Adrenal gland (tissue), 19 donors: ENCODE results near the gene SNAPC5. TPM values are rescaled to one million over a fixed set of nuclear protein-coding genes. Genes with fewer than 3 reads are reported as not detected.

ENCODE experiments used
- DNase-seq, 7 donors: peaks; one replicate each; pipeline ENCODE4 v3.0.0-alpha.2; 2019 to 2020
- H3K27ac ChIP-seq, 5 donors: fragments of 200-600 bp; sonication (generic) in 4 of 5; 1 replicate in 3 of 5; 2 replicates in 2 of 5; pipeline versions ENCODE4 v1.5.1 to v1.8.0; 2016 to 2020; ENCODE audit warnings: mild to moderate bottlenecking in 1 of 5
- H3K27me3 ChIP-seq: fragments of 200-600 bp; 2 replicates; pipeline ENCODE4 v1.8.0; 2021
- H3K36me3 ChIP-seq, 2 donors: fragments of 200-600 bp; replicated peaks in 1 of 2; 1 replicate in 1 of 2; 2 replicates in 1 of 2; pipeline versions ENCODE4 v1.5.1 to v1.8.0; 2018 to 2022
- H3K4me1 ChIP-seq, 2 donors: fragments of 200-600 bp; replicated peaks in 1 of 2; 1 replicate in 1 of 2; 2 replicates in 1 of 2; pipeline versions ENCODE4 v1.5.1 to v1.8.0; 2018 to 2021
- H3K4me3 ChIP-seq, 4 donors: fragments of 200-600 bp; sonication (generic) in 3 of 4; one replicate each; pipeline ENCODE4 v1.5.1; 2016 to 2018
- H3K9me3 ChIP-seq, 3 donors: fragments of 200-600 bp; sonication (generic) in 1 of 3; replicated peaks in 1 of 3; 1 replicate in 2 of 3; 2 replicates in 1 of 3; pipeline versions ENCODE4 v1.5.1 to v1.8.0; 2016 to 2021
- CTCF ChIP-seq, 6 experiments: fragments of 450-650 bp in 4 of 6; fragments of 200-600 bp in 2 of 6; sonication (generic) in 1 of 6; IDR thresholded peaks; 1 replicate in 5 of 6; 2 replicates in 1 of 6; pipeline versions ENCODE4 v1.5.1 to v1.8.0; 2016 to 2021; ENCODE audit warnings: antibody characterized with exemption in 6 of 6, mild to moderate bottlenecking in 2 of 6, moderate library complexity in 1 of 6
- POLR2A ChIP-seq, 2 donors: fragments of 450-650 bp; IDR thresholded peaks; one replicate each; pipeline ENCODE4 v1.6.1; 2017; ENCODE audit warnings: antibody characterized with exemption in 2 of 2, mild to moderate bottlenecking in 2 of 2, moderate library complexity in 1 of 2
- WGBS, 4 donors: extraction: QIAGEN DNeasy Blood & Tissue Kit in 2 of 4; methylation state at CpG; one replicate each; pipeline versions ENCODE4 v1.1.5 to v1.1.7; 2013 to 2017; 5-methylcytosine and 5-hydroxymethylcytosine counted together
- intact Hi-C, 2 donors: fragments of 100-400 bp; cut with DNase I; formaldehyde crosslinking; loops; one replicate each; pipeline versions ENCODE4 v1.14.1 to v1.15.0; 2022 to 2023
- long read RNA-seq, 10 donors: library from polyadenylated mRNA in 3 of 10; unstranded in 2 of 10; stranded (forward) in 1 of 10; transcript quantifications; one replicate each; pipeline ENCODE4 v2.0.0 and lab custom pipeline, GENCODE V29; 2021 to 2026
- polyA plus RNA-seq, 3 donors: library from polyadenylated mRNA; stranded (reverse); fragments of 200-250 nt in 2 of 3; fragments of 350-450 nt in 1 of 3; fragmentation: Illumina TruSeq in 1 of 3; extraction: RNeasy Lipid Tissue Mini Kit (QIAGEN cat#74804) in 1 of 3; gene quantifications; one replicate each; pipeline ENCODE4 v1.2.3, GENCODE V29; 2013 to 2014
- total RNA-seq, 9 donors: library from RNA; depleted of rRNA in 4 of 9; stranded (reverse); fragments of >200 nt in 4 of 9; fragments of 120-200 nt in 1 of 9; fragmentation: NEBNext Ultra II Directional in 1 of 9; extraction: Animal tissue kit (Norgen Biotek cat#: 25700) in 1 of 9; gene quantifications; one replicate each; pipeline versions ENCODE4 v1.1.0 to v1.2.4, GENCODE V29; 2013 to 2023
- donor health status: healthy with polysubstance abuse.
- donor health status: Bipolar disorder and iron deficiency.
- donor health status: DM: yes; HTN: yes; CAD: no.
- donor health status: DM: no; HTN: no; CAD: no.
- donor health status: DM: no; HTN: no; CAD: no.
- donor health status: DM: yes; HTN: yes; CAD: no.

The SNAPC5 gene
- total RNA-seq (10 to 100 TPM; 24.4 to 64.1 (median 31.1) TPM), polyA plus RNA-seq (10 to 100 TPM; 40.0 to 47.0 (median 42.0) TPM)
- long read RNA-seq, donor 1, transcript SNAPC5-202 (3 exons, 1,002 nt), result major isoform, 17 of 28 reads
- long read RNA-seq, donor 1, transcript SNAPC5-201 (2 exons, 794 nt), result minor isoform, 8 of 28 reads
- long read RNA-seq, donor 1, partial matches to known transcripts, result 0 of 28 reads
- long read RNA-seq, donor 1, other reads (novel, unspliced or antisense), result 0 of 28 reads
- long read RNA-seq, donor 2, transcript SNAPC5-202 (3 exons, 1,002 nt), result major isoform, 18 of 27 reads
- long read RNA-seq, donor 2, partial matches to known transcripts, result 0 of 27 reads
- long read RNA-seq, donor 2, other reads (novel, unspliced or antisense), result 0 of 27 reads
- long read RNA-seq, donor 3, transcript SNAPC5-202 (3 exons, 1,002 nt), result major isoform, 31 of 33 reads
- long read RNA-seq, donor 3, partial matches to known transcripts, result 0 of 33 reads
- long read RNA-seq, donor 3, other reads (novel, unspliced or antisense), result 0 of 33 reads
- long read RNA-seq, donor 4, transcript SNAPC5-202 (3 exons, 1,002 nt), result major isoform, 13 of 19 reads
- long read RNA-seq, donor 4, partial matches to known transcripts, result 0 of 19 reads
- long read RNA-seq, donor 4, other reads (novel, unspliced or antisense), result 0 of 19 reads
- long read RNA-seq, donor 5, transcript SNAPC5-202 (3 exons, 1,002 nt), result major isoform, 16 of 31 reads
- long read RNA-seq, donor 5, transcript SNAPC5-201 (2 exons, 794 nt), result minor isoform, 11 of 31 reads
- long read RNA-seq, donor 5, partial matches to known transcripts, result 0 of 31 reads
- long read RNA-seq, donor 5, other reads (novel, unspliced or antisense), result 4 of 31 reads
- long read RNA-seq, donor 6, transcript SNAPC5-202 (3 exons, 1,002 nt), result major isoform, 6 of 11 reads
- long read RNA-seq, donor 6, partial matches to known transcripts, result 0 of 11 reads
- long read RNA-seq, donor 6, other reads (novel, unspliced or antisense), result 2 of 11 reads
- long read RNA-seq, donor 7, transcript SNAPC5-202 (3 exons, 1,002 nt), result major isoform, 12 of 14 reads
- long read RNA-seq, donor 7, partial matches to known transcripts, result 0 of 14 reads
- long read RNA-seq, donor 7, other reads (novel, unspliced or antisense), result 0 of 14 reads
- long read RNA-seq, donor 8, transcript SNAPC5-202 (3 exons, 1,002 nt), result major isoform, 25 of 35 reads
- long read RNA-seq, donor 8, transcript SNAPC5-201 (2 exons, 794 nt), result minor isoform, 6 of 35 reads
- long read RNA-seq, donor 8, partial matches to known transcripts, result 0 of 35 reads
- long read RNA-seq, donor 8, other reads (novel, unspliced or antisense), result 0 of 35 reads
- long read RNA-seq, donor 9, transcript SNAPC5-202 (3 exons, 1,002 nt), result major isoform, 15 of 19 reads
- long read RNA-seq, donor 9, partial matches to known transcripts, result 0 of 19 reads
- long read RNA-seq, donor 9, other reads (novel, unspliced or antisense), result 0 of 19 reads
- long read RNA-seq, donor 10, transcript SNAPC5-202 (3 exons, 1,002 nt), result major isoform, 12 of 13 reads
- long read RNA-seq, donor 10, partial matches to known transcripts, result 0 of 13 reads
- long read RNA-seq, donor 10, other reads (novel, unspliced or antisense), result 0 of 13 reads

GRCh38 chr15:66497502-66498455, at the start of gene SNAPC5:
Gene SNAPC5 (minus strand): TSS chr15:66497762. CDS start chr15:66497731, 31 bp downstream.
- Histone ChIP-seq H3K9me3 (no peaks in the 10 kb centered on the region), H3K36me3 (peaks cover 0 to 68% of the 10 kb centered on the region in 2 donors), H3K4me3 (peak within 1 kb of the TSS; percentile 48 to 82 (median 67)), H3K4me1 (peaks cover 8 to 27% of the 10 kb centered on the region in 2 donors), H3K27ac (peak within 1 kb of the TSS in 4 of 5 donors; percentile 72 to 90 (median 78)), H3K27me3 (no peaks in the 10 kb centered on the region)
- peak; percentile 95 to 98 (median 96) for DNase-seq
- 6 to 23% (median 8%) methylated on average over 12 to 43 of the region's 43 CpGs for WGBS, 4 donors
- intact Hi-C loops, result loop anchor here (5.0 kb wide), 1 partner anchor 110 kb away; the partner anchor contains the start of gene MAP2K1 (in 2 of the 2)
- TF ChIP-seq POLR2A (IDR thresholded peaks at IDR 0.05), result peak; percentile 52 to 65
- peak; percentile 97 to 99 (median 98) for TF ChIP-seq CTCF (IDR thresholded peaks at IDR 0.05)

GRCh38 chr15:66545255-66545654, 47.7 kb upstream of the SNAPC5 start:
- Histone ChIP-seq H3K4me1 (no peaks in the 10 kb centered on the region), H3K36me3 (no peaks in the 10 kb centered on the region), H3K9me3 (no peaks in the 10 kb centered on the region), H3K27ac (no peak overlapping the region), H3K27me3 (no peaks in the 10 kb centered on the region), H3K4me3 (no peak overlapping the region)
- intact Hi-C loops, result no loop called here
- DNase-seq, result no peak
- no peak for TF ChIP-seq POLR2A (IDR thresholded peaks at IDR 0.05)
- WGBS, 4 donors, result 93 to 100% (median 98%) methylated on average over 1 of the region's 1 CpG

- intact Hi-C loops, result no loop called here
- H3K4me1 ChIP-seq, result no peaks in the 10 kb centered on the region
- H3K27ac ChIP-seq, result no peak overlapping the region
- H3K27me3 ChIP-seq, result no peaks in the 10 kb centered on the region
- 95 to 99% (median 96%) methylated on average over 4 of the region's 4 CpGs for WGBS, 4 donors
- DNase-seq, result no peak
- H3K4me3 ChIP-seq, result no peak overlapping the region
- TF ChIP-seq CTCF (IDR thresholded peaks at IDR 0.05) (no peak), POLR2A (IDR thresholded peaks at IDR 0.05) (no peak)
- H3K9me3 ChIP-seq, result no peaks in the 10 kb centered on the region
- H3K36me3 ChIP-seq, result no peaks in the 10 kb centered on the region
Measured at GRCh38 chr15:66542896-66543295, 45.3 kb upstream of the SNAPC5 start.
